Activated CD8-positive, alpha-beta memory T cell treated with anti-CD3 and anti-CD28 coated beads for 4 hours (primary cell): ENCODE results near the gene PARP14.
"Not testable (repeated sequence)": the region's sequence is repeated elsewhere in the genome, so short reads cannot be mapped to it uniquely, and the experiment has no call there.

Experiments used
- DNase-seq, 2 donors: peaks; one replicate each; pipeline ENCODE4 v3.0.0-alpha.2; 2020; ENCODE audit warnings: low read depth in 2 of 2

PARP14 gene

GRCh38 chr3:122679085-122679881, 1.4 kb upstream of the PARP14 start:
- peak; percentile 64 to 68 for DNase-seq

GRCh38 chr3:122679882-122680474, 661 bp upstream of the PARP14 start:
- DNase-seq: no peak

GRCh38 chr3:122681284-122681973, 790 bp downstream of the PARP14 start:
- no peak for DNase-seq

GRCh38 chr3:122681974-122682409, 1.4 kb downstream of the PARP14 start:
- DNase-seq: no peak

- DNase-seq: not testable (repeated sequence)
Observed at GRCh38 chr3:122682778-122683411, 2.3 kb downstream of the PARP14 start.

- no peak for DNase-seq
Observed at GRCh38 chr3:122687298-122687697, 6.7 kb downstream of the PARP14 start.

GRCh38 chr3:122688996-122689395, 8.4 kb downstream of the PARP14 start:
- DNase-seq: no peak

GRCh38 chr3:122689587-122689986, 8.9 kb downstream of the PARP14 start:
- DNase-seq: no peak

GRCh38 chr3:122690096-122690495, 9.5 kb downstream of the PARP14 start:
- no peak for DNase-seq

GRCh38 chr3:122691195-122691594, 10.6 kb downstream of the PARP14 start:
- no peak for DNase-seq

GRCh38 chr3:122692674-122693073, 12.0 kb downstream of the PARP14 start:
- no peak for DNase-seq

GRCh38 chr3:122694966-122695365, 14.3 kb downstream of the PARP14 start:
- DNase-seq: no peak

- DNase-seq: no peak
Observed at GRCh38 chr3:122695927-122696561, 15.4 kb downstream of the PARP14 start.

GRCh38 chr3:122697952-122698620, 17.4 kb downstream of the PARP14 start:
- no peak for DNase-seq

GRCh38 chr3:122700193-122700592, 19.6 kb downstream of the PARP14 start:
- no peak for DNase-seq

- DNase-seq: no peak
Observed at GRCh38 chr3:122705379-122705778, 24.7 kb downstream of the PARP14 start.

GRCh38 chr3:122710616-122711251, 30.1 kb downstream of the PARP14 start:
- DNase-seq: not testable (repeated sequence)

- DNase-seq: no peak
Observed at GRCh38 chr3:122714273-122714672, 33.6 kb downstream of the PARP14 start.

- no peak for DNase-seq
Observed at GRCh38 chr3:122716667-122717066, 36.0 kb downstream of the PARP14 start.

GRCh38 chr3:122719273-122719921, 38.8 kb downstream of the PARP14 start:
- DNase-seq: no peak
